SK-N-SH (cell line): ENCODE data around the gene RNLS. TPM values are rescaled to one million over a fixed set of nuclear protein-coding genes. Genes with fewer than 3 reads are reported as not detected.

Experiments used
- CTCF ChIA-PET: fragments of 300-600, 350-600 bp; formaldehyde crosslinking; extraction: SDS; loops from one replicate; lab custom pipeline; 2021; lab: Yijun Ruan, JAX
- POLR2A ChIA-PET: fragments of 350-600 bp; sonication (Branson Sonifier 250); formaldehyde crosslinking; extraction: SDS; loops from one replicate; lab custom pipeline; 2020; ENCODE audit warnings: antibody characterized with exemption, inconsistent platforms; lab: Yijun Ruan, JAX
- DNase-seq: peaks from one replicate; pipeline ENCODE4 v3.0.0; 2012
- H2AFZ ChIP-seq: fragments of 200-600 bp; sonication (generic); 2 replicates; pipeline ENCODE4 v1.8.1; 2016; ENCODE audit warnings: antibody characterized with exemption, mild to moderate bottlenecking, low read depth
- H3F3A ChIP-seq: fragments of 200-600 bp; sonication (generic); replicated peaks from 2 replicates; pipeline ENCODE3; 2016; ENCODE audit warnings: antibody characterized with exemption, mild to moderate bottlenecking; ENCODE audit not compliant: insufficient read depth
- H3K27ac ChIP-seq, 2 experiments: fragments of 200-500 bp in 1 of 2; fragments of 200-600 bp in 1 of 2; sonication (Bioruptor generic) in 1 of 2; sonication (generic), shearing (Covaris generic) in 1 of 2; 2 replicates each; pipeline versions ENCODE4 v1.5.1 to v1.6.1; 2014 to 2016; ENCODE audit warnings: low read depth in 2 of 2, inconsistent platforms in 1 of 2, low read length in 1 of 2, mild to moderate bottlenecking in 1 of 2, mixed read lengths in 1 of 2
- H3K27me3 ChIP-seq: fragments of 200-600 bp; sonication (generic), shearing (Covaris generic); 2 replicates; pipeline ENCODE4 v1.6.1; 2016; ENCODE audit warnings: mixed run types; ENCODE audit not compliant: insufficient read depth
- H3K36me3 ChIP-seq, 2 experiments: fragments of 200-500 bp in 1 of 2; fragments of 200-600 bp in 1 of 2; sonication (Bioruptor generic) in 1 of 2; sonication (generic) in 1 of 2; replicated peaks in 1 of 2; 2 replicates each; pipeline versions ENCODE3 to v1.5.1; 2014 to 2016; ENCODE audit warnings: low read length in 1 of 2, mild to moderate bottlenecking in 1 of 2; ENCODE audit not compliant: insufficient read depth in 2 of 2, control insufficient read depth in 1 of 2
- H3K4me1 ChIP-seq, 2 experiments: fragments of 200-500 bp in 1 of 2; fragments of 200-600 bp in 1 of 2; sonication (Bioruptor generic) in 1 of 2; sonication (generic), shearing (Covaris generic) in 1 of 2; 2 replicates each; pipeline versions ENCODE4 v1.5.1 to v1.6.1; 2014 to 2016; ENCODE audit warnings: low read depth in 1 of 2, low read length in 1 of 2, mixed run types in 1 of 2; ENCODE audit not compliant: insufficient read depth in 2 of 2, control insufficient read depth in 1 of 2
- H3K4me2 ChIP-seq: fragments of 200-600 bp; sonication (generic), shearing (Covaris generic); 2 replicates; pipeline ENCODE4 v1.6.1; 2017; ENCODE audit warnings: mixed run types
- H3K4me3 ChIP-seq, 2 experiments: fragments of 200-500 bp in 1 of 2; fragments of 200-600 bp in 1 of 2; sonication (Bioruptor generic) in 1 of 2; sonication (generic), shearing (Covaris generic) in 1 of 2; 2 replicates each; pipeline versions ENCODE4 v1.5.1 to v1.8.1; 2014 to 2016; ENCODE audit warnings: low read depth in 2 of 2, inconsistent platforms in 1 of 2, low read length in 1 of 2, mild to moderate bottlenecking in 1 of 2, mixed read lengths in 1 of 2, moderate library complexity in 1 of 2
- H3K79me2 ChIP-seq: fragments of 200-600 bp; sonication (generic); 2 replicates; pipeline ENCODE4 v1.8.1; 2017; ENCODE audit warnings: mild to moderate bottlenecking; ENCODE audit not compliant: insufficient read depth
- H3K9ac ChIP-seq: fragments of 200-600 bp; sonication (generic); 2 replicates; pipeline ENCODE4 v1.6.1; 2017; ENCODE audit warnings: mixed run types
- H3K9me2 ChIP-seq: fragments of 200-600 bp; sonication (generic); 2 replicates; pipeline ENCODE4 v1.6.1; 2017; ENCODE audit warnings: mixed run types
- H3K9me3 ChIP-seq: fragments of 200-600 bp; sonication (generic); 2 replicates; pipeline ENCODE4 v1.6.1; 2017; ENCODE audit warnings: mixed run types, mild to moderate bottlenecking, moderate library complexity
- H4K20me1 ChIP-seq: fragments of 200-600 bp; sonication (generic); 2 replicates; pipeline ENCODE4 v1.6.1; 2017; ENCODE audit warnings: mild to moderate bottlenecking, mixed run types; ENCODE audit not compliant: insufficient read depth
- EP300 ChIP-seq, 2 experiments: IDR thresholded peaks; 2 replicates each; pipeline versions ENCODE4 v1.4.0 to v1.6.1; 2012; ENCODE audit warnings: borderline replicate concordance in 1 of 2, low read depth in 1 of 2, low read length in 1 of 2
- EZH2phosphoT487 ChIP-seq: fragments of 200-600 bp; sonication (generic); IDR thresholded peaks from 2 replicates; pipeline ENCODE4 v1.6.1; 2017; ENCODE audit warnings: low read depth, mixed run types, mild to moderate bottlenecking, antibody characterized with exemption, moderate library complexity, borderline replicate concordance
- FOXJ3 ChIP-seq: sonication (generic); formaldehyde crosslinking; IDR thresholded peaks from 2 replicates; pipeline ENCODE4 v1.5.1; 2020; ENCODE audit warnings: mild to moderate bottlenecking, missing genetic modification reagents
- FOXM1 ChIP-seq: IDR thresholded peaks from 2 replicates; pipeline ENCODE4 v1.4.0; 2012; ENCODE audit warnings: low read depth, mild to moderate bottlenecking
- IRF3 ChIP-seq: fragments of 150-350 bp; IDR thresholded peaks from 2 replicates; pipeline ENCODE4 v1.6.1; 2016; ENCODE audit warnings: mild to moderate bottlenecking, low read depth, low read length
- MAX ChIP-seq: IDR thresholded peaks from 2 replicates; pipeline ENCODE4 v1.4.0; 2012; ENCODE audit warnings: low read depth
- MEF2A ChIP-seq: IDR thresholded peaks from 2 replicates; pipeline ENCODE4 v1.4.0; 2012; ENCODE audit warnings: low read depth, borderline replicate concordance
- NRF1 ChIP-seq: IDR thresholded peaks from 2 replicates; pipeline ENCODE4 v1.6.1; 2012; ENCODE audit warnings: low read depth, mild to moderate bottlenecking, low read length
- PBX3 ChIP-seq: IDR thresholded peaks from 2 replicates; pipeline ENCODE4; 2012
- TEAD4 ChIP-seq: IDR thresholded peaks from 2 replicates; pipeline ENCODE4 v1.4.0; 2012; ENCODE audit warnings: mild to moderate bottlenecking, borderline replicate concordance; ENCODE audit not compliant: insufficient read depth
- YY1 ChIP-seq: IDR thresholded peaks from 2 replicates; pipeline ENCODE4 v1.4.0; 2012; ENCODE audit warnings: low read depth, mild to moderate bottlenecking
- WGBS: methylation state at CpG from one replicate; pipeline ENCODE4 v1.1.6; 2017; ENCODE audit warnings: low lambda C conversion rate; 5-methylcytosine and 5-hydroxymethylcytosine counted together
- polyA plus RNA-seq, 3 experiments: library from polyadenylated mRNA; depleted of rRNA; stranded (reverse); fragments of >200 nt; gene quantifications; 2 replicates each; pipeline ENCODE4 v1.2.3, GENCODE V29; 2012

The RNLS gene
- polyA plus RNA-seq, 1 of the 3 experiments (the other 2 are of a cell fraction): not detected

GRCh38 chr10:88541116-88541626, 41.9 kb downstream of the RNLS start:
- POLR2A ChIA-PET: no interaction called here
- CTCF ChIA-PET: interaction anchor here (2.6 kb wide), 1 partner anchor 9 kb away, joined by 7 read pairs; no protein-coding TSS in a partner anchor
- H2AFZ ChIP-seq: no peak overlapping the region

GRCh38 chr10:88540351-88540750, 42.8 kb downstream of the RNLS start:
- CTCF ChIA-PET: no interaction called here
- no peak overlapping the region for H3K27ac ChIP-seq
- H3K79me2 ChIP-seq: no peaks in the 10 kb centered on the region
- no peaks in the 10 kb centered on the region for H3K36me3 ChIP-seq
- WGBS: 67% methylated on average over 1 of the region's 1 CpG
- no peaks in the 10 kb centered on the region for H3K27me3 ChIP-seq
- no peaks in the 10 kb centered on the region for H3K4me1 ChIP-seq
- no peaks in the 10 kb centered on the region for H3F3A ChIP-seq
- no peak overlapping the region for H3K4me3 ChIP-seq
- POLR2A ChIA-PET: no interaction called here
- no peak overlapping the region for H3K4me2 ChIP-seq
- no peaks in the 10 kb centered on the region for H3K9me3 ChIP-seq
- H2AFZ ChIP-seq: no peak overlapping the region
- no peaks in the 10 kb centered on the region for H4K20me1 ChIP-seq
- no peak overlapping the region for H3K9ac ChIP-seq
- DNase-seq: no peak
- no peaks in the 10 kb centered on the region for H3K9me2 ChIP-seq
- TF ChIP-seq YY1 (no peak), FOXM1 (no peak), NRF1 (no peak)
- TF ChIP-seq, all 33 proteins: peak for 0

More at GRCh38 chr10:88541116-88541626, 41.9 kb downstream of the RNLS start:
- Histone ChIP-seq H3K27me3 (no peaks in the 10 kb centered on the region), H3K4me3 (no peak overlapping the region), H3K9me3 (no peaks in the 10 kb centered on the region), H3K27ac (no peak overlapping the region), H3K9ac (no peak overlapping the region), H3F3A (no peaks in the 10 kb centered on the region), H3K9me2 (no peaks in the 10 kb centered on the region), H3K79me2 (no peaks in the 10 kb centered on the region), H3K4me2 (no peak overlapping the region), H4K20me1 (no peaks in the 10 kb centered on the region), H3K36me3 (no peaks in the 10 kb centered on the region), H3K4me1 (no peaks in the 10 kb centered on the region)
- WGBS: 97% methylated on average over 5 of the region's 5 CpGs
- no peak for DNase-seq
- TF ChIP-seq EP300 (IDR thresholded peaks at IDR 0.05; ENCODE audit: borderline replicate concordance in 1 of 2, low read depth in 1 of 2, low read length in 1 of 2): no peak
- no peak for TF ChIP-seq TEAD4
- TF ChIP-seq FOXJ3 (CRISPR knock-in tag): no peak
- TF ChIP-seq IRF3: no peak
- no peak for TF ChIP-seq FOXM1
- no peak for TF ChIP-seq EZH2phosphoT487
- TF ChIP-seq MAX: no peak
- no peak for TF ChIP-seq MEF2A
- TF ChIP-seq PBX3: no peak
- TF ChIP-seq, all 33 proteins: peak for 0
